IPS DF 4.7 (cell line): ENCODE results near the gene PDS5A.
"Not testable (repeated sequence)": the region's sequence is repeated elsewhere in the genome, so short reads cannot be mapped to it uniquely, and the experiment has no call there.

Experiments used
- DNase-seq: peaks from one replicate; pipeline ENCODE4 v3.0.0-alpha.2; 2013; ENCODE audit warnings: low spot score; ENCODE audit errors: extremely low read depth

Gene PDS5A

DNA sequence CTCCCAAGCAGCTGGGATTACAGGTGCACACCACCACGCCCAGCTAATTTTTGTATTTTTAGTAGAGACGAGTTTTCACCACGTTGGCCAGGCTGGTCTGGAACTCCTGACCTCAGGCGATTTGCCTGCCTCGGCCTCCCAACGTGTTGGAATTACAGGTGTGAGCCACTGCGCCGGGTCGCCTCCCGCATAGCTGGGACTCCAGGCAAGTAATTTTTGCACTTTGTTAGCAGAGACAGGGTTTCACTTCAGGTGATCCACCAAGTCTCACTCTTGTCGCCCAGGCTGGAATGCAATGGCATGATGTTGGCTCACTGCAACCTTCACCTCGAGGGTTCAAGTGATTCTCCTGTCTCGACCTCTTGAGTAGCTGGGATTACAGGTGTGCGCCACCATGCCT, 137.2 kb downstream of the PDS5A start:
- not testable (repeated sequence) for DNase-seq

DNA sequence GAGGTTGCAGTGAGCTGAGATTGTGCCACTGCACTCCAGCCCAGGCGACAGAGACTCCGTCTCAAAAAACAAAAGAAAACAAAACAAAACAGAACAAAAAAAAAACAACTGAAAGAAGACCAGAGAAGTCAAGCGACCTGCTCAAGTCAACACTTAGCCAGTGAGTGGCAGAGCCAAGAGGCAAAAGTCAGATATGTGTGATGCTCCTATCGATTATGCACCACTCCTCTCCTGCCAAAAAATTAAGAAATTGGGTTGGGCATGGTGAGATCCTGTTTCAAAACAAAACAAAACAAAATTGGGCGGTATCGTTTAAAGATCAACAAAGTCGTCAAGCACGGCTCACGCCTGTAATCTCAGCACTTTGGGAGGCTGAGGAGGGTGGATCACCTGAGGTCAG, 137.7 kb downstream of the PDS5A start:
- no peak for DNase-seq

DNA sequence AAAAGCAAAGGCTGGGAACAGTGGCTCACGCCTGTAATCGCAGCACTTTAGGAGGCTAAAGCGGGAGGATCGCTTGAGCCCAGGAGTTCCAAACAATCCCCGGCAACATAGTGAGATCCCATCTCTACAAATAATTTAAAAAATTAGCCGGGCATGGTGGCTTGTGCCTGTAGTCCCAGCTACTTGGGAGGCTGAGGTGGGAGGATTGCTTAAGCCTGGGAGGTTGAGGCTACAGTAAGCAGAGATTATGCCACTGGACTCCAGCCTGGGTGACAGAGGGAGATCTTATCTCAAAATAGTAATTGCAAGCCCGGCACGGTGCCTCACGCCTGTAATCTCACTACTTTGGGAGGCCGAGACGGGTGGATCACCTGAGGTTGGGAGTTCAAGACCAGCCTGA, 139.3 kb downstream of the PDS5A start:
- not testable (repeated sequence) for DNase-seq

DNA sequence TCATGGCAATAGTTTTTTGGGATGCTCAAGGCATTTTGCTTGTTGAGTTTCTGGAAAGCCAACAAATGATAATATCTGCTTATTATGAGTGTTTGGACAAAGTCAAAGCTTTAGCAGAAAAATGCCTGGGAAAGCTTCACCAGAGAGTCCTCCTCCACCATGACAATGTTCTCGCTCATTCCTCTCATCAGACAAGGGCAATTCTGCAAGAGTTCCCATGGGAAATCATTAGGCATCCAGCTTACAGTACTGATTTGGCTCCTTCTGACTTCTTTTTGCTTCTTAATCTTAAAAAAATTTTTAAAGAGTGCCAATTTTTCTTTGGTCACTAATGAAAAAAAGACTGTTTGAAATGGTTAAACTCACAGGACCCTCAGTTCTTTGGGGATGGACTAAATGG, 143.4 kb downstream of the PDS5A start:
- no peak for DNase-seq

DNA sequence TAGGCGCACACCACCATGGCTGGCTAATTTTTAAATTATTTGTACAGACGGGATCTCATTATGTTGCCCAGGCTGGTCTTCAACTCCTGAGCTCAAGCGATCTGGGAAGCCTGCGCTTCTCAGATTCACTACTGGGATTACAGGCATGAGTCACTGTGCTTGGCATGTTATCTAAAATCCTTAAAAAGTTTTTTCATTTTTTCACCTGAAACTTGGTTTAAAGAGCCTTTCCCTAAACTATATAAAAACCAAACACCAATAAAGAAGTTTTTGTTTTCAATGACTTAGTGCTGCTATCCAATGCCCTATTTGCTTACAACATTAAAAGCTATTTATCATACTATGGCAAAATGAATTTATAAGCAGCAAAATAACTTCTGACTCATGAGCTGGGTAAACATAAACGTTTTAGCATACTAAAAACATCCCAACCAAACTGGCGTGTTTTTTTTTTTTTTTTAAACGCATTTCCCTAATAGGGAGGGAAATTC, 151.9 kb downstream of the PDS5A start:
- DNase-seq = no peak

DNA sequence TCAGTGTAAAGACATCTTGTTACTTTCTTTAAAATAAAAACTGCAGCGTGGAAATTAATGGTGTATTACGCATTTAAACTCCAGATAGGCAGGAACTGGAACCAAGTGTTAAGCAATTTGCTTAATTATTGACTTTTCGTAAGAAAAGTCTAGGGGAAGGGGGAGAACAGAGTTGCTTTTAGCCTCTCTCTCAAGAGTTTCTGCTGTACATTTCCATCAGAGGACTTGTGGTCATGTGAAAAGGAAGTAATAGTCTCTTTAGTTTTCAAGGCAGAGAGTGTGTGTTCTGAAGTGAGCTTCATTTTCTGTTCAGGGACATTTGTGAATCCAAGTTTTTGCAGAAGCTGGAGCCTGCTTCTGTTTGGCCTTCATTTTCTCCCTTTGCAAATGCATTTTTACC, 152.6 kb downstream of the PDS5A start:
- DNase-seq = no peak

DNA sequence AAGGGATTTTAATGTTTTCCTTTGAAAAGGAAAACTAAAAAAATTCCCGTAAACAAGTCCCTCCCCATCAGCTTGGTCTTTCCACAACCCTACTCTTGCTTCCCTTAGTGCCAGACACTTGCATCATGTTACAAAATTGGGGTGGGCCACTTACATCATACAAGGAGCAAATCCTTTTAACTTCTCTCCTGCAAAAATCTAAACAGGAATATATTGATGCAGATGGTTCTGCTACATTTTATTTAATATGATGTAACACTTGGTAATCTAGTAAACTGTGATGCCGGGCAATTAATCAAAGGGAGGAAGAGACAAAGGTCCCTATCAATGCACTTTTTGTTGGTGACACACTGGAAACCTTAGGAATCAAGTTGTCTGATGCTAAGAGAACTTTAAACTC, 154.5 kb downstream of the PDS5A start:
- DNase-seq = no peak

DNA sequence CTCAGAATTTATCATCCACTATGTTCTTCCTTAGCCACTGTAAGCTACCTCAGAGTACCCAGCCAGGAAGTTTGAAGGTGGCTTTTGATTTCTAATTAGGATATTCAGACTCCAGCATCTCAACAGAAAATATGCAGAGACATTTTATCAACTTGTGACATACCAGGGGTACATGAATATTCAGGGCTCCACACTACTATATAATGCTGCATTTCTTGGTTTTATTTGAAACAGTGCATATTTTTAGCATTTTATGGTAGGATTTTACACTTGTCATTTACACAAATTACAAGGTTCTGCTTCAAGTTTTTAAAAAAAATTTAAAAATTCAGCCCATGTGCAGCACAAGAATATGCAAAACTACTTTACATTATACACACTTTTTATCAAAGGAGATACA, 155.0 kb downstream of the PDS5A start:
- DNase-seq = no peak

DNA sequence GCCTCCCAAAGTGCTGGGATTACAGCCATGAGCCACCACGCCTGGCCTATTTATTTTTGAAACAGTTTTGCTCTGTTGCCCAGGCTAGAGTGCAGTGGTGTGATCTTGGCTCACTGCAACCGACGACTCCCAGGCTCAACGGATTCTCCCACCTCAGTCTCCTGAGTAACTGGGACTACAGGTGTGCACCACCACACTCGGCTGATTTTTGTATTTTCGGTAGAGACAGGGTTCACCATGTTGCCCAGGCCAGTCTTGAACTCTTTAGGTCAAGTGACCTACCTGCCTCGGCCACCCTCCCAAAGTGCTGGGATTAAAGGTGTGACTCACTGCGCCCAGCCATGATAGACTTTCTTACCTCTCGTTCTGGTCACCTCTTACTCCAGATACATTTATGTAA, 155.8 kb downstream of the PDS5A start:
- DNase-seq = no peak

DNA sequence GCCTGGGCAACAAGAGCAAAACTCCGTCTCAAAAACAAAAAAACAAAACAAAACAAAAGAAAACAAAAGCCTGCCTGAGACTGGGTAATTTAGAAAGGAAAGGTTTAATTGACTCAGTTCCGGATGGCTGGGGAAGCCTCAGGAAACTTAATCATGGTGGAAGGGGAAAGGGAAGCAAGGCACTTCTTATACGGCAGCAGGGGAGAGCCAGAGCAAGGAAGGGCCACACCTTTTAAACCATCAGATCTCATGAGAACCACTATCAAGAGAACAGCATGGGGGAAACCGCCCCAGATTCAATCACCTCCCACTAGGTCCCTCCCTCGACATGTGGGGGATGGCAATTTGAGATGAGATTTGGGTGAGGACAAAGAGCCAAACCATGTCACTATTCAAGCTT, 157.5 kb downstream of the PDS5A start:
- no peak for DNase-seq

DNA sequence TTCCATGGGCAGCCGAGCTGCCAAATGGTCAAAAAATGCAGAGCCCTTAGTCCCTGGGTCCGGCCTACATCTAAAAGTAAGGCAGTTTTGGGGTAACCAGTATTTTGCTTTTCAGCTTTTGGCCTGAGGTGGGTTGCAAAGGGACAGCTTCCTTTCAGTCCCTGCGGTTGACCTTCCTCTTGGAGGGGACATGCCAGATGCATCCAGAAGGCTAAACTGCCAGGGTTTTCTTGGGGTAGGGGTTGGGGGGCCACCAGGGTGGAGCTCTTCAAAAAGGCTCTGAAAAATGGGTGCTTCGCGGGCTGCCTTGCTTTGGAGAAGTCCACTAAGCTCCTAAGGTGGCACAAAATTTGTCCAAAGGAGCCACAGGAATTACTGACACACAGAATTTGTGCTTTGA, 159.1 kb downstream of the PDS5A start:
- no peak for DNase-seq

DNA sequence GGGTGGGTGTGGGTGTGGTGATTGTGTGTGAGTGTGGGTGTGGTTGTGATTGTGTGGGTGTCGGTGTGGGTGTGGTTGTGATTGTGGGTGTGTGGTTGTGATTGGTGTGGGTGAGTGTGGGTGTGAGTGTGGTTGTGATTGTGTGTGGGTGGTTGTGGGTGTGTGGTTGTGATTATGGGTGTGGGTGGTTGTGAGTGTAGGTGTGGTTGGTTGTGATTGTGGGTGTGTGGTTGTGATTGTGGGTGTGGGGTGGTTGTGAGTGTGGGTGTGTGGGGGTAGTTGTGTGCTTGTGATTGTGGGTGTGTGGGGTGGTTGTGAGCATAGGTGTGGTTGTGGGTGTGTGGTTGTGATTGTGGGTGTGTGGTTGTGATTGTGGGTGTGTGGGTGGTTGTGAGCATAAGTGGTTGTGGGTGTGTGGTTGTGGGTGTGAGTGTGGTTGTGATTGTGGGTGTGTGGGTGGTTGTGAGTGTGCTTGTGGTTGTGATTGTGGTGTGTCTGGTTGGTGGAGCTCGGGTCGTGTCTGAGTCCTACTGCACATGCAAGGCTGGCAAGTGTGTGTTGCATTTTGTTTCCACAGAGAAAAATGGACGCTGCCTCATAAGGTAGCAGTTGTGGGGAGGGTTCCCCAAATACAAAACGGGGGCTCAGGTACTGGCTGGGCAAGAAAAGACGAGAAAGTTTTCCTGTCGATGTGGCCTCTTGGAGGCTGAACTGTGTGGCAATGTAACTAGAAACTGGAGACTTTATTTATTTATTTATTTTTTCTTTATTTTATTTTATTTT, 163.1 kb downstream of the PDS5A start:
- DNase-seq = no peak

DNA sequence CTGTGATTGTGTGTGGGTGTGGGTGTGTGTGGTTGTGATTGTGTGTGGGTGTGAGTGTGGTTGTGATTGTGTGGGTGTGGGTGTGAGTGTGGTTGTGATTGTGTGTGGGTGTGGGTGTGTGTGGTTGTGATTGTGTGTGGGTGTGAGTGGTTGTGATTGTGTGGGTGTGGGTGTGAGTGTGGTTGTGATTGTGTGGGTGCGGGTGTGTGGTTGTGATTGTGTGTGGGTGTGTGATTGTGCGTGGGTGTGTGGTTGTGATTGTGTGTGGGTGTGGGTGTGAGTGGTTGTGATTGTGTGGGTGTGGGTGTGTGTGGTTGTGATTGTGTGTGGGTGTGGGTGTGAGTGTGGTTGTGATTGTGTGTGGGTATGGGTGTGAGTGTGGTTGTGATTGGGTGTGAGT, 163.9 kb downstream of the PDS5A start:
- DNase-seq = not testable (repeated sequence)

DNA sequence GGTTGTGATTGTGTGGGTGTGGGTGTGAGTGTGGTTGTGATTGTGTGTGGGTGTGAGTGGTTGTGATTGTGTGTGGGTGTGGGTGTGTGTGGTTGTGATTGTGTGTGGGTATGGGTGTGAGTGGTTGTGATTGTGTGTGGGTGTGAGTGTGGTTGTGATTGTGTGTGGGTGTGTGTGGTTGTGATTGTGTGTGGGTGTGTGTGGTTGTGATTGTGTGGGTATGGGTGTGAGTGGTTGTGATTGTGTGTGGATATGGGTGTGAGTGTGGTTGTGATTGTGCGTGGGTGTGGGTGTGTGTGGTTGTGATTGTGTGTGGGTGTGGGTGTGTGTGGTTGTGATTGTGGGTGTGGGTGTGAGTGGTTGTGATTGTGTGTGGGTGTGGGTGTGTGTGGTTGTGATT, 164.7 kb downstream of the PDS5A start:
- not testable (repeated sequence) for DNase-seq

DNA sequence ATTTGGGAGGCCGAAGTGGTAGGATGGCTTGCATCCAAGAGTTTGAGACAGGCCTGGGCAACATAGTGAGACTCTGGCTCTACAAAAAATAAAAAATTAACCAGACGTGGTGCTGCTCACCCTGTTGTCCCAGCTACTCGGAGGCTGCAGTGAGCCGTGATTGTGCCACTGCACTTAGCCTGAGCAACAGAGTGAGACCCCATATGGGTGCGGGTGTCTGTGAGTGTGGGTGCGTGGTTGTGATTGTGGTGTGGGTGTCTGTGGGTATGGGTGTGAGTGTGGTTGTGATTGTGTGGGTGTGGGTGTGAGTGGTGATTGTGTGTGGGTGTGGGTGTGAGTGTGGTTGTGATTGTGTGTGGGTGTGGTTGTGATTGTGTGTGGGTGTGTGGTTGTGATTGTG, 165.2 kb downstream of the PDS5A start:
- no peak for DNase-seq

DNA sequence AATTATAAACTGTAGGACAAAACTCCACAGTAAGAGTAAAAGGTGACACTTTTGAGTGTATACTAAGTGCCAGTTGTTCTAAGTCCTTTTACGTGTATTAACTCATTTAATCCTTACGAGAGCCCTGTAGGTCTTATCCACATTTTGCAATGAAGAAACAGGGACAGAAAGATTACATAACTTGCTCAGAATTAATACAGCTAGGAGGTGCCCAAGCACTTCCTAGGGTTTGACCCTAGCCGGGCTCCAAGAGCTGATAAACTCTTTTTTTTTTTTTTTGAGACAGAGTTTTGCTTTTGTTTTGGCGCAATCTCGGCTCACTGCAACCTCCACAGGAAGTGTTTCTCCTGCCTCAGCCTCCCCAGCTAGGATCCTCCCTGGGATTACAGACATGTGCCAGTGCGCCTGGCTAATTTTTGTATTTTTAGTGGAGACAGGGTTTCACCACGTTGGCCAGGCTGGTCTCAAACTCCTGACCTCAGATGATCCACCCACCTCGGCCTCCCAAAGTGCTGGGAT, 169.4 kb downstream of the PDS5A start:
- no peak for DNase-seq

DNA sequence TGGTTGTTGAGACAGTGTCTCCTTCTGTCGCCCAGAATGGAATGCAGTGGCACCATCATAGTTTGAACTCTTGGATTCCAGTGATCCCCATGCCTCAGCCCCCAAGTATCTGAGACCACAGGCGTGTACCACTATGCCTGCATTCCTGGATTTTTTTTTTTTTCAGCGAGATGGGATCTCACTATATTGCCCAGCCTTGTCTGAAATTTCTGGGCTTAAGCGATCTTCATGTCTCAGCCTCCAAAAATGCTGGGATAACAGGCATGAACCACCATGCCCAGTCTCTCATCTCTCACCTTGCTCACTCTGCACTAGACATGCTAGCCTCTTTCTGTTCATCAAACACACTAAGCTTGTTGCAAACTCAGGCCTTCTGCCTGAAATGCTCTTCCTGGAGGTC, 175.7 kb downstream of the PDS5A start:
- no peak for DNase-seq

DNA sequence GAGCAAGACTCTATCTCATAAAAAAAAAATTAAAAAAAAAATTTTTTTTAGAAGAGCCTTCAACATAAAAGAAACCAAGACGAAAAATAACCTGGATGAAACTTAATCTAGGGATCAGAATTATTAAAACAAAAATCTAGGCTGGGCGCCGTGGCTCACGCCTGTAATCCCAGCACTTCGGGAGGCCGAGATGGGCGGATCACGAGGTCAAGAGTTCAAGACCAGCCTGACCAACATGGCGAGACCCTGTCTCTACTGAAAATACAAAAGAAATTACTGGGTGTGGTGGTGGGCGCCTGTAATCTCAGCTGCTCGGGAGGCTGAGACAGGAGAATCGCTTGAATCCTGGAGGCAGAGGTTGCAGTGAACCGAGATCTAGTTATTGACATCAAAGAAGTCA, 184.7 kb downstream of the PDS5A start:
- not testable (repeated sequence) for DNase-seq

DNA sequence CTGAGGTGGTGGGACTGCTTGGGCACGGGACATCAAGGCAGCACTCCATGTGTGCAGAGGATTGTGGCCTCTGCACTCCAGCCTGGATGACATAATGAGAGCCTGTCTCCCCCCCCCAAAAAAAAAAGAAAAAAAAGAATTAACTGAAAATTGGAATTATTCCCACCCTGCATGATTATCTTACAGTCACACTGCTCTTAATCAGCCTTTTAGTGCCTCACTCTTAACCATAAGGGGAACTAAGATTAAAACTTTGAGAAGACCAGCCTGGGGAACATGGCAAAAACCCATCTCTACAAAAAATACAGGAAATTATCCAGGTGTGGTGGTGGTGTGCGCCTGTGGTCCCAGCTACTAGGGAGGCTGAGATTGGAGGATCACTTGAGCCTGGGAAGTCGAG, 185.2 kb downstream of the PDS5A start:
- DNase-seq = no peak

DNA sequence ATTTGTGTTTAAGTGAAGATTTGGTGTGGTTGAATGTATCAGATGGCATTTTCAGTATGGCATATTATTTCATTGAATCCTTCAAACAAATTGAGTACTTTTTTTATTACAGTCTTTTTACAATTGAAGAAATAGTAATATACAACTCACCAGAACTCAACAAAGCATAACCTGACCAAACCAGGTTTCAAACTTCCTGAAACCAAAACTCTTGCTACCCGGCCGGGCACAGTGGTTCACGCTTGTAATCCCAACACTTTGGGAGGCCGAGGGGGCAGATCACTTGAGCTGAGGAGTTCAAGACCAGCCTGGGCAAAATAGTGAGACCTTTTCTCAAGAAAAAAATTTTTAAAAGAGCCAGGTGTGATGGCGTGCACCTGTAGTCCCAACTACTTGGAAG, 185.6 kb downstream of the PDS5A start:
- DNase-seq = no peak

DNA sequence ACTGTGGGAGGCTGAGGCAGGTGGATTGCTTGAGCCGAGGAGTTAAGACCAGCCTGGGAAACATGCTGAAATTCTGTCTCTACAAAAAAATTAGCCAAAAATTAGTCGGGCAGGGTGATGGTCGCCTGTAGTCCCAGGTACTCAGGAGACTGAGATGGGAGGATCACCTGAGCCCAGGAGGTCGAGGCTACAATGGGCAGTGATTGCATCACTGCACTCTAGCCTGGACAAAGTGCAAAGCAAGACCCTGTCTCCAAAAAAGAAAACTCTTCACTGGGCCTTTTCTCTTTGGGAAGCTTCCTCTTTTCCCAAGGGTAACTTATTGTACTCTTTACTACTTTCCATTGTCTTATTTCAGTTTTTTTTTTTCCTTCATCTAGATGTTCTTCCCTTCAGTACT, 190.9 kb downstream of the PDS5A start:
- DNase-seq = no peak

DNA sequence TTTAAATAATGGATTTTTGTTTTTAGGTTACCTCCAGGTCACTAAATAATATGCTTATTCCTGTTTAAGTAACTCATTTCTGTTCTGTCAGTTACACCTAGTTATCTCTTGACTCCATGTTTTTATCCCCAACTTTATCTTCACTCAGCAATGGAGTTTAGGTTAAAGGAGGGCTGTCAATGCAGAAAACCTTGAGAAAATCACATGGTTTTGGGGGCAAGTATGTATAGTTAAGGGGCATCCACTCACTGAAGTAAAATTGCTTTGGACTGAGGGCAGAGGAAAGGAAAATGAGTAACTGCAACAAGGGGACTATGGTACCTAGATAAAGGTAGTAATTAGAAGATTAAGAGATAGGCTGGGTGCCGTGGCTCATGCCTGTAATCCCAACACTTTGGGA, 192.6 kb downstream of the PDS5A start:
- no peak for DNase-seq

DNA sequence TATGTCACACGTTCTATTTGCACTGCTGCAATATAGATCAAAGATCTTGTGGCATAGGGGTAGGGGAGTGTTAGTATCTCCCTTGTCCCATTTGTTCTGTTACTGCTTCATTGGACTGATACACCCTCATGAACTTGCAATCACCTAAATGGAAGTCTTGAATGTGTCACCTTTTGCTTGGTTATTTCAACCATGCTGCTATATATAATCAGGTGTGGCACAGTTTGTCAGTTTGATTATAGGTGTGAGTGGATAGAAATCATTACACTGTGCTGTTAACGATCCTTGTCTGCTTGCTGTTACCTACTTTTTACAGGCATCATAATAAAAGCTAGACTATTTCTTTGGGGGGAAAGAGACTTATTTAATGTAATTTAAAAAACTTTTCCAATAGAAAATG, 195.7 kb downstream of the PDS5A start:
- DNase-seq = not testable (repeated sequence)
